Breast epithelium (tissue), 4 donors: ENCODE results near the gene PRKD2. TPM values are rescaled to one million over a fixed set of nuclear protein-coding genes. Genes with fewer than 3 reads are reported as not detected.

Experiments
- DNase-seq, 2 donors: peaks; one replicate each; pipeline ENCODE4 v3.0.0-alpha.2; 2019; ENCODE audit warnings: low spot score in 2 of 2
- H3K27ac ChIP-seq, 2 donors: fragments of 200-600 bp; sonication (generic) in 1 of 2; one replicate each; pipeline ENCODE4 v1.5.1; 2016 to 2019; ENCODE audit warnings: mild to moderate bottlenecking in 1 of 2
- H3K27me3 ChIP-seq, 2 donors: fragments of 200-600 bp; sonication (generic) in 1 of 2; one replicate each; pipeline versions ENCODE4 v1.5.1 to v1.6.0; 2017 to 2019; ENCODE audit warnings: control low read depth in 1 of 2, mild to moderate bottlenecking in 1 of 2
- H3K36me3 ChIP-seq: fragments of 200-600 bp; one replicate; pipeline ENCODE4 v1.5.1; 2019
- H3K4me1 ChIP-seq, 2 donors: fragments of 200-600 bp; sonication (generic); one replicate each; pipeline ENCODE4 v1.5.1; 2016 to 2019; ENCODE audit warnings: control low read depth in 1 of 2
- H3K4me3 ChIP-seq, 3 donors: fragments of 200-600 bp; sonication (generic); 1 replicate in 2 of 3; 2 replicates in 1 of 3; pipeline ENCODE4 v1.5.1; 2016 to 2019; ENCODE audit warnings: mild to moderate bottlenecking in 3 of 3, moderate library complexity in 2 of 3
- H3K9me3 ChIP-seq, 2 donors: fragments of 200-600 bp; sonication (generic) in 1 of 2; one replicate each; pipeline ENCODE4 v1.5.1; 2016 to 2019; ENCODE audit warnings: control low read depth in 1 of 2
- CTCF ChIP-seq, 3 donors: fragments of 450-650 bp; IDR thresholded peaks; one replicate each; pipeline ENCODE4 v1.5.1; 2016 to 2017; ENCODE audit warnings: antibody characterized with exemption in 3 of 3, mild to moderate bottlenecking in 3 of 3, moderate library complexity in 3 of 3
- POLR2A ChIP-seq: fragments of 450-650 bp; IDR thresholded peaks from one replicate; pipeline ENCODE4 v1.6.1; 2016; ENCODE audit warnings: antibody characterized with exemption, mild to moderate bottlenecking, moderate library complexity
- POLR2AphosphoS5 ChIP-seq, 3 donors: sonication (generic); formaldehyde crosslinking; IDR thresholded peaks; one replicate each; pipeline ENCODE4 v1.6.1; 2017; ENCODE audit warnings: antibody characterized with exemption in 3 of 3
- intact Hi-C: fragments of 100-400 bp; cut with DNase I; formaldehyde crosslinking; loops from one replicate; pipeline ENCODE4 v1.15.1; 2023; ENCODE audit warnings: low total_unique reads
- total RNA-seq, 3 donors: library from RNA; depleted of rRNA; stranded (reverse); fragments of >200 nt; gene quantifications; one replicate each; pipeline ENCODE4 v1.1.0, GENCODE V29; 2016

Gene PRKD2
- total RNA-seq, 3 donors from 2014 or later: 13.1 to 36.7 (median 25.5) TPM

DNA sequence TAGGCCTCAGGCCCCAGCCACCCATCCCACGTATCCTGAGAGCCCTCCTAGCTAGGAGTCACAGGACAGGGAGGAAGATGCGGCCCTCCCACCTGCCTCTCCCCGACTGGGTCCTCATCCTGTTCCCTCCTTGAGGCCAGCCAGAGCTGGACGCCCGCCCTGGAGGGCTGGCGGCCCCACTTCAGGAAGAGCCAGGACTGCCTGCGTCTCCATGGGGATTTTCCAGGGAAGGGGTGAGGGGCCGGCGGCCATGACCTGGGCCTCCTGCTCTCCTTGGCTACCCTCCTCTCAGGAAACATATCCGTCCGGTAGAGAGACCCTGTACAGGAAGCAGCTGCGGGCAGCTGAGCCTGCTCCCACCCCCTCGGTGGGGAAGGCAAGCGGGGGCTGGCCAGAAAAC lies 11.3 kb upstream of the PRKD2 start:
- no peaks in the 10 kb centered on the region for H3K4me1 ChIP-seq
- intact Hi-C loops: no loop called here
- peak overlapping the region; percentile 8 to 28 for H3K27ac ChIP-seq
- H3K36me3 ChIP-seq: peaks cover 8% of the 10 kb centered on the region
- DNase-seq: no peak
- H3K27me3 ChIP-seq: no peaks in the 10 kb centered on the region
- TF ChIP-seq POLR2A (no peak), POLR2AphosphoS5 (IDR thresholded peaks at IDR 0.05) (no peak), CTCF (IDR thresholded peaks at IDR 0.05) (no peak)
- H3K9me3 ChIP-seq: no peaks in the 10 kb centered on the region
- H3K4me3 ChIP-seq: no peak overlapping the region

- no peaks in the 10 kb centered on the region for H3K27me3 ChIP-seq
- intact Hi-C loops: no loop called here
- H3K27ac ChIP-seq: peak overlapping the region; percentile 8 to 19
- H3K4me1 ChIP-seq: no peaks in the 10 kb centered on the region
- DNase-seq: no peak
- peaks cover 4% of the 10 kb centered on the region for H3K36me3 ChIP-seq
- no peak overlapping the region for H3K4me3 ChIP-seq
- H3K9me3 ChIP-seq: no peaks in the 10 kb centered on the region
- no peak for TF ChIP-seq POLR2AphosphoS5 (IDR thresholded peaks at IDR 0.05)
- no peak for TF ChIP-seq POLR2A
- no peak for TF ChIP-seq CTCF (IDR thresholded peaks at IDR 0.05)
Observed at GRCh38 chr19:46727757-46728156, 10.8 kb upstream of the PRKD2 start.

DNA sequence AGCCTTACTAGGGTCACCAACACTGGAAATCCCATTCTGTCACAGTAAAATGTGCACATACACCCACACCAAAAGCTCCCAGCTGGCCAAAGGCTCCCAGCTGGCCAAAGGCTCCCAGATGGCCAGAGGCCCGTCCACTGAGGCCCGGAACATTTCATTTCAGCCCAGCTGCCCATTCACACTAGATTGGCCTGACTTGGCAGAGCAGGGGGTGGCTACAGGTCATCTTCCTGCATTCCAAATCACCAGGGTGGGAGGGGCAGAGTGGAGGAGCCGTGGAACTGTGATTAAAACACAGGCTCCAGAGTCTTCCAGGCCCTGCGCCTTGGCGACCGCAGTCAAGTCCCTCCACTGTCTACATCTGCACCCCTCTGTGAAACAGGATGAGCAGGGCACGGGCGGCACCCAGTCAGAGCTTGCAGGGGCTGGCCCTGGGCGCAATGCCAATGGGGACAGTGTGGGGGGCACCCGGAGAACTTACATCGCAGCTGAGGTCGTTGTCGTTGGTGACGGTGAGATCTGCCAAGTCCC lies 10.1 kb upstream of the PRKD2 start:
- Histone ChIP-seq H3K4me3 (no peak overlapping the region), H3K36me3 (peaks cover 4% of the 10 kb centered on the region), H3K9me3 (no peaks in the 10 kb centered on the region), H3K27ac (peak overlapping the region in 1 of 2 donors; percentile 38), H3K27me3 (no peaks in the 10 kb centered on the region), H3K4me1 (no peaks in the 10 kb centered on the region)
- intact Hi-C loops: no loop called here
- DNase-seq: no peak
- TF ChIP-seq CTCF (IDR thresholded peaks at IDR 0.05) (no peak), POLR2A (no peak), POLR2AphosphoS5 (IDR thresholded peaks at IDR 0.05) (no peak)

DNA sequence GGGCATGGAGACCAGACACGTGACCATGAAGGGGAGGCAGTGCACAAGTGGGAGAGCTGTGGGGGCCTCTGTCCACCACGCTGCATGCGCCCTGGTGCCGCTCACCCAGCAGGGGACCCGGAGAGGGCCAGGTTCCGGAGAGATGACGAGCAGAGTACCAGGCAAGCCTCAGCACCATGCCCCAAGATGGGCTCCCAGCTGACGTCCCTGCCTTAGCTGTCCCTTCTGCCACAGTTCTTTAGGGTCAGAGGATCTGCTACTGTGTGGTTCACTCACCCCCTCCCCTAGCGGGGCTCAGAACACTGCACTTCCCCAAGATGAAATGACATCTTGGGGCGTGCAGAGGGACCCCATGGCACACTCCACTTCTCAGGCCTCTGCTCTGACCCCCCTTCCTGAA lies 9.6 kb upstream of the PRKD2 start:
- Histone ChIP-seq H3K27me3 (no peaks in the 10 kb centered on the region), H3K27ac (peak overlapping the region in 1 of 2 donors; percentile 38), H3K36me3 (peaks cover 4% of the 10 kb centered on the region), H3K4me1 (no peaks in the 10 kb centered on the region), H3K4me3 (no peak overlapping the region), H3K9me3 (no peaks in the 10 kb centered on the region)
- no peak for DNase-seq
- intact Hi-C loops: no loop called here
- no peak for TF ChIP-seq POLR2AphosphoS5 (IDR thresholded peaks at IDR 0.05)
- TF ChIP-seq CTCF (IDR thresholded peaks at IDR 0.05): no peak
- no peak for TF ChIP-seq POLR2A

DNA sequence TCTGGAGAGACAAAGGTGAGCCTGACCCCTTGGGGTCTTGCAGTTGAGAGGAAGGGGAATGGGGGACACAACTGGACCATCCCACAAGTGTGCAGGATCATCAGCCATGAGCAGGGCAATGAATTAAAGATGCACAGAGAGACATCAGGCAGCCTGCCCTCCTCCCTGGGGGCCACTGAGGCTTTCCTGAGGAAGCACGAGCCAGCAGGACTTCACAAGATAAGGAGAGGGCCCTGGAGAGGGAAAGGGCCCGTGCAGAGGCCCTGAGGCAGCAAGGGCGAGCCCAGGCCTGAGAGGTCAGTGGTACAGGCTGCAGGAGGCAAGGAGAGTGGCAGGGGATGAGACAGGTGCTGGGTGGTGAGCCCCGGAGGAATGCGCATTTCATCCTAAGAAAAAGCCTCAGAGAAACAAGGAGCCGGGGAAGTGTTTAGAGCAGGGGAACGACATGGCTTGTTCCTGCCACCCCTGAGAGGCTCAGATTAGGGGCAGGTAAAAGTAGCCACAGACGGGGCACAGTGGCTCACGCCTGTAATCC lies 9.0 kb upstream of the PRKD2 start:
- no peak for DNase-seq
- peaks cover 4% of the 10 kb centered on the region for H3K36me3 ChIP-seq
- no peaks in the 10 kb centered on the region for H3K27me3 ChIP-seq
- no peaks in the 10 kb centered on the region for H3K9me3 ChIP-seq
- no peak overlapping the region for H3K4me3 ChIP-seq
- TF ChIP-seq POLR2A (no peak), CTCF (IDR thresholded peaks at IDR 0.05) (no peak), POLR2AphosphoS5 (IDR thresholded peaks at IDR 0.05) (no peak)
- no peaks in the 10 kb centered on the region for H3K4me1 ChIP-seq
- intact Hi-C loops: no loop called here
- no peak overlapping the region for H3K27ac ChIP-seq
